HG03469 (cell line): ENCODE data around the gene TMEM150B.
"Not testable (repeated sequence)": the region's sequence is repeated elsewhere in the genome, so short reads cannot be mapped to it uniquely, and the experiment has no call there.

ENCODE experiments used
- ATAC-seq: cut with Tn5 transposase; IDR thresholded peaks from one replicate; pipeline ENCODE4 v1.9.1; 2021; ENCODE audit warnings: mild to moderate bottlenecking, moderate library complexity, moderate number of reproducible peaks; ENCODE audit not compliant: unreplicated experiment

Gene TMEM150B

GRCh38 chr19:55339889-55340783 is 15.0 kb upstream of the TMEM150B start:
- no peak for ATAC-seq

- peak; percentile 78 for ATAC-seq
Observed at GRCh38 chr19:55339105-55339888, 14.2 kb upstream of the TMEM150B start, which contains the start of gene KMT5C. TSS of gene KMT5C (plus strand) at chr19:55339876. CDS start at chr19:55341937, 2,061 bp downstream.

- no peak for ATAC-seq
Observed at GRCh38 chr19:55336101-55336500, 11.0 kb upstream of the TMEM150B start.

GRCh38 chr19:55333870-55334269 is 8.7 kb upstream of the TMEM150B start:
- no peak for ATAC-seq

- ATAC-seq, result not testable (repeated sequence)
Observed at GRCh38 chr19:55329791-55330190, 4.7 kb upstream of the TMEM150B start.

GRCh38 chr19:55328774-55329318 is 3.7 kb upstream of the TMEM150B start:
- ATAC-seq, result not testable (repeated sequence)

GRCh38 chr19:55324662-55325061 is 479 bp downstream of the TMEM150B start:
- ATAC-seq, result no peak

- ATAC-seq, result no peak
Observed at GRCh38 chr19:55322204-55322885, 2.8 kb downstream of the TMEM150B start.

GRCh38 chr19:55321466-55322137 is 3.5 kb downstream of the TMEM150B start:
- ATAC-seq, result no peak

- no peak for ATAC-seq
Observed at GRCh38 chr19:55320844-55321419, 4.2 kb downstream of the TMEM150B start.

GRCh38 chr19:55319785-55320184 is 5.4 kb downstream of the TMEM150B start:
- no peak for ATAC-seq

GRCh38 chr19:55316646-55317045 is 8.5 kb downstream of the TMEM150B start:
- ATAC-seq, result no peak

GRCh38 chr19:55315956-55316525 is 9.1 kb downstream of the TMEM150B start:
- no peak for ATAC-seq

- ATAC-seq, result no peak
Observed at GRCh38 chr19:55314396-55314795, 10.7 kb downstream of the TMEM150B start.

- ATAC-seq, result no peak
Observed at GRCh38 chr19:55312621-55313512, 12.3 kb downstream of the TMEM150B start.

GRCh38 chr19:55311797-55312196 is 13.3 kb downstream of the TMEM150B start:
- no peak for ATAC-seq

GRCh38 chr19:55311397-55311796 is 13.7 kb downstream of the TMEM150B start:
- no peak for ATAC-seq

GRCh38 chr19:55310498-55310897 is 14.6 kb downstream of the TMEM150B start:
- no peak for ATAC-seq

- ATAC-seq, result no peak
Observed at GRCh38 chr19:55309448-55309847, 15.7 kb downstream of the TMEM150B start.
